Loucy (cell line): ENCODE results near the gene LCN15.

Experiments
- H2AFZ ChIP-seq: fragments of 200-600 bp; sonication (generic); 2 replicates; pipeline ENCODE4 v1.6.0; 2016; ENCODE audit warnings: antibody characterized with exemption, mild to moderate bottlenecking, low read length, moderate library complexity
- H3F3A ChIP-seq: fragments of 200-600 bp; 2 replicates; pipeline ENCODE4 v1.6.0; 2016; ENCODE audit warnings: antibody characterized with exemption, low read depth, mild to moderate bottlenecking
- H3K27me3 ChIP-seq: fragments of 200-600 bp; sonication (generic); 2 replicates; pipeline ENCODE4 v1.6.1; 2014; ENCODE audit warnings: low read length, mild to moderate bottlenecking; ENCODE audit not compliant: insufficient read depth, poor library complexity, severe bottlenecking
- H3K36me3 ChIP-seq: fragments of 200-600 bp; sonication (generic); 2 replicates; pipeline ENCODE4 v1.6.1; 2016; ENCODE audit warnings: low read length; ENCODE audit not compliant: insufficient read depth
- H3K4me1 ChIP-seq: fragments of 200-600 bp; sonication (generic); 2 replicates; pipeline ENCODE4 v1.5.1; 2014; ENCODE audit warnings: low read length, mild to moderate bottlenecking; ENCODE audit not compliant: insufficient read depth, poor library complexity, severe bottlenecking
- H3K4me2 ChIP-seq: fragments of 200-600 bp; sonication (generic); 2 replicates; pipeline ENCODE4 v1.6.0; 2014; ENCODE audit warnings: antibody characterized with exemption, low read length, low read depth, mild to moderate bottlenecking; ENCODE audit not compliant: poor library complexity, severe bottlenecking
- H3K4me3 ChIP-seq: fragments of 200-600 bp; sonication (generic); 2 replicates; pipeline ENCODE4 v1.5.1; 2014; ENCODE audit warnings: low read length, mild to moderate bottlenecking, mixed read lengths; ENCODE audit not compliant: poor library complexity, severe bottlenecking
- H3K79me2 ChIP-seq: fragments of 200-600 bp; sonication (generic); 2 replicates; pipeline ENCODE4 v1.6.1; 2014; ENCODE audit warnings: low read length; ENCODE audit not compliant: insufficient read depth
- H3K9ac ChIP-seq: fragments of 200-600 bp; sonication (generic); 2 replicates; pipeline ENCODE4 v1.6.0; 2014; ENCODE audit warnings: mild to moderate bottlenecking, low read depth, low read length, moderate library complexity; ENCODE audit not compliant: poor library complexity, severe bottlenecking
- H3K9me2 ChIP-seq: fragments of 200-600 bp; sonication (generic); replicated peaks from 2 replicates; pipeline ENCODE4 v1.6.1; 2016; ENCODE audit warnings: low read depth, low read length, mixed read lengths
- H3K9me3 ChIP-seq: fragments of 200-600 bp; sonication (generic); 2 replicates; pipeline ENCODE4 v1.6.1; 2014; ENCODE audit warnings: mild to moderate bottlenecking, antibody characterized with exemption, low read length, low read depth; ENCODE audit not compliant: insufficient read depth
- H4K20me1 ChIP-seq: fragments of 200-600 bp; sonication (generic); 2 replicates; pipeline ENCODE4 v1.6.0; 2014; ENCODE audit warnings: antibody characterized with exemption, low read length, mild to moderate bottlenecking; ENCODE audit not compliant: insufficient read depth, poor library complexity, severe bottlenecking
- EZH2phosphoT487 ChIP-seq: fragments of 200-600 bp; IDR thresholded peaks from 2 replicates; pipeline ENCODE4 v1.6.1; 2018; ENCODE audit warnings: antibody characterized with exemption, mild to moderate bottlenecking, moderate library complexity, borderline replicate concordance
- TF ChIP-seq, protein P1 (sequence below): fragments of 200-600 bp; sonication (generic); conservative IDR thresholded peaks from 2 replicates; pipeline ENCODE4 v1.5.1; 2014; ENCODE audit warnings: mild to moderate bottlenecking, antibody characterized with exemption, low read length

The LCN15 gene

DNA sequence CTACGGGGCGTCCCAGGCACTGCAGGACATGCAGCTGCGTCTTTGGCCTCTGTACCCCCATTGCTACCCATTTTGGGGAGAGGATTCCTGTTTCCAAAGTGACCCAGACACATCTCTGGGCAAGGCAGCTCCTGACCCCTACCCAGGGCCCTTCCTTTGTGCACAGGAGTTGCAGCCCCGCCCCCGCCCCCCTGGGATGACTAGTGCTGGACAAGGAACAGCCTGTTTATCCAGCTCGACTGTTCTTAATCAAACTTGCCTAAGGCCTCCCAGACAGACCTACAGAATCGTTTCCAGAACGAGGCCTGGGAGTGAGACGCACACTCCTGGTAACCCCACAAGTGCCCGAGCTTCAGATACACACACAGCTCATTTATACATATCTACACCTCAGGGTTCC, 38.7 kb downstream of the LCN15 start:
- Histone ChIP-seq H3K9ac (peak overlapping the region; percentile 95), H3K4me1 (peaks cover 25% of the 10 kb centered on the region), H3K4me3 (peak overlapping the region; percentile 85), H3K36me3 (peaks cover 31% of the 10 kb centered on the region; the same call in 1 of the 2 replicates), H3K9me3 (no peaks in the 10 kb centered on the region), H3K27me3 (no peaks in the 10 kb centered on the region), H3K4me2 (peak overlapping the region; percentile 92), H3K79me2 (peaks cover 52% of the 10 kb centered on the region), H4K20me1 (peaks cover 44% of the 10 kb centered on the region), H2AFZ (no peak overlapping the region), H3F3A (no peaks in the 10 kb centered on the region), H3K9me2 (no peaks in the 10 kb centered on the region)
- TF ChIP-seq EZH2phosphoT487: no peak
- TF ChIP-seq, protein P1, sequence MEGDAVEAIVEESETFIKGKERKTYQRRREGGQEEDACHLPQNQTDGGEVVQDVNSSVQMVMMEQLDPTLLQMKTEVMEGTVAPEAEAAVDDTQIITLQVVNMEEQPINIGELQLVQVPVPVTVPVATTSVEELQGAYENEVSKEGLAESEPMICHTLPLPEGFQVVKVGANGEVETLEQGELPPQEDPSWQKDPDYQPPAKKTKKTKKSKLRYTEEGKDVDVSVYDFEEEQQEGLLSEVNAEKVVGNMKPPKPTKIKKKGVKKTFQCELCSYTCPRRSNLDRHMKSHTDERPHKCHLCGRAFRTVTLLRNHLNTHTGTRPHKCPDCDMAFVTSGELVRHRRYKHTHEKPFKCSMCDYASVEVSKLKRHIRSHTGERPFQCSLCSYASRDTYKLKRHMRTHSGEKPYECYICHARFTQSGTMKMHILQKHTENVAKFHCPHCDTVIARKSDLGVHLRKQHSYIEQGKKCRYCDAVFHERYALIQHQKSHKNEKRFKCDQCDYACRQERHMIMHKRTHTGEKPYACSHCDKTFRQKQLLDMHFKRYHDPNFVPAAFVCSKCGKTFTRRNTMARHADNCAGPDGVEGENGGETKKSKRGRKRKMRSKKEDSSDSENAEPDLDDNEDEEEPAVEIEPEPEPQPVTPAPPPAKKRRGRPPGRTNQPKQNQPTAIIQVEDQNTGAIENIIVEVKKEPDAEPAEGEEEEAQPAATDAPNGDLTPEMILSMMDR: no peak

DNA sequence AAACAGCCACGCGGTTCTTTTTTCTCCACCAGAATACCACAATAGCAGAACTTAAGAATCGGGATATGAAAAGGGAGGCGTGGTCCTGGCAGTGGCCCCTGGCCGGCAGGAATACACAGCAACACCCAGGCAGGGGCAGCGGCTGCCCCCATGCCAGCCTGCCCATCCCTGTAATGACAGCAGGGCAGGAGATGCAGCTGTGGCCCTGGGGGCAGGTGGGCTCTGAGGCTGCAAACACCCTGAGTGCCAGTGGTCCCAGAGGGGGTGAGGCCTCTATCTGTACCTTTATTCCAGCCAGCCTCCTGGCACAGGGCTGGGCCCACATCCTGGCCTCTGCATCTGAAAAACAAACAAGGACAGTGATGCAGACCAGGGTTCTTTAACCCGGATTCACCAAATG, 39.5 kb downstream of the LCN15 start:
- no peak overlapping the region for H3K4me3 ChIP-seq
- no peaks in the 10 kb centered on the region for H3K9me3 ChIP-seq
- no peaks in the 10 kb centered on the region for H3K27me3 ChIP-seq
- peaks cover 25% of the 10 kb centered on the region for H3K4me1 ChIP-seq
- H3K79me2 ChIP-seq: peaks cover 52% of the 10 kb centered on the region
- H2AFZ ChIP-seq: no peak overlapping the region
- peaks cover 31% of the 10 kb centered on the region; the same call in 1 of the 2 replicates for H3K36me3 ChIP-seq
- peaks cover 44% of the 10 kb centered on the region for H4K20me1 ChIP-seq
- TF ChIP-seq EZH2phosphoT487: no peak
- TF ChIP-seq, protein P1: no peak
- H3F3A ChIP-seq: no peaks in the 10 kb centered on the region
- no peaks in the 10 kb centered on the region for H3K9me2 ChIP-seq
- peak overlapping the region; percentile 7 for H3K9ac ChIP-seq
- peak overlapping the region; percentile 92 for H3K4me2 ChIP-seq

DNA sequence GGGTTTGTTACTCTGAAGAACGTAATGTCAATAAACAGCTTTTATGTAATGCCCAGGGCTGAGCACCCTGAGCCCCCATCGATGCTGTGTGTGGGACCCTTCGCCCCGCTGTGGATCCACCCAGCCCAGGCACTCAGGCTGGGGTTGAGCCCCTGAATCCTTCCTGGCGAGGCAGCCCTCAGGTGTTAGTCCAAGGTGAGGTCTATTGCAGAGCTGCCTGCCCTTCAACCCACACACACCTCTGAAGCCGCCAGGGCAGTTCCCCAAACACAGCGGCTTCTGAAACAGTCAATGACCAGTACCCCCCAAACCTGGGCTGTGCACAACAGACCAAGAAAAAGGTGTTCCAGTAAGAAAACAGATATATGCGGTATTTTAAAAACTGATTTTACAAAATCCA, 40.3 kb downstream of the LCN15 start:
- Histone ChIP-seq H4K20me1 (peaks cover 44% of the 10 kb centered on the region), H3F3A (no peaks in the 10 kb centered on the region), H3K4me1 (peaks cover 22% of the 10 kb centered on the region), H3K27me3 (no peaks in the 10 kb centered on the region), H3K9me2 (no peaks in the 10 kb centered on the region), H2AFZ (no peak overlapping the region), H3K79me2 (peaks cover 52% of the 10 kb centered on the region), H3K9me3 (no peaks in the 10 kb centered on the region), H3K9ac (no peak overlapping the region), H3K4me3 (no peak overlapping the region), H3K36me3 (peaks cover 31% of the 10 kb centered on the region; the same call in 1 of the 2 replicates), H3K4me2 (peak overlapping the region; percentile 92)
- TF ChIP-seq EZH2phosphoT487: no peak
- TF ChIP-seq, protein P1: no peak
